ENCODE results near the gene GRAMD4.

- TF ChIP-seq EZH2 (IDR thresholded peaks at IDR 0.05; ENCODE audit: borderline replicate concordance) (no peak), CTCF (IDR thresholded peaks at IDR 0.05; ENCODE audit: poor library complexity) (no peak)
These were observed 8.6 kb downstream of the GRAMD4 start for GRCh38 chr22:46628756-46629155.
